ENCODE data around the gene MRPL21.

Gene MRPL21

GRCh38 chr11:68854273-68854958 is 49.2 kb downstream of the MRPL21 start:
- H3K27ac ChIP-seq = no peak overlapping the region
- no peak for TF ChIP-seq ZFX (IDR thresholded peaks at IDR 0.05)
- no peak for TF ChIP-seq CTCF (conservative IDR thresholded peaks at IDR 0.05)

- no peak overlapping the region for H3K27ac ChIP-seq
These were observed 51.0 kb downstream of the MRPL21 start for GRCh38 chr11:68852628-68853027.

GRCh38 chr11:68848429-68848828 is 55.2 kb downstream of the MRPL21 start:
- TF ChIP-seq CTCF (conservative IDR thresholded peaks at IDR 0.05) (no peak), ZFX (IDR thresholded peaks at IDR 0.05) (no peak)
- peak overlapping the region; percentile 43 for H3K27ac ChIP-seq

More at GRCh38 chr11:68852628-68853027, 51.0 kb downstream of the MRPL21 start:
- TF ChIP-seq CTCF (conservative IDR thresholded peaks at IDR 0.05) = no peak
- TF ChIP-seq ZFX (IDR thresholded peaks at IDR 0.05) = no peak

- TF ChIP-seq ZFX (IDR thresholded peaks at IDR 0.05) (no peak), CTCF (conservative IDR thresholded peaks at IDR 0.05) (no peak)
- peak overlapping the region; percentile 43 for H3K27ac ChIP-seq
These were observed 56.2 kb downstream of the MRPL21 start for GRCh38 chr11:68847395-68847794.

GRCh38 chr11:68845351-68846002 is 58.2 kb downstream of the MRPL21 start:
- TF ChIP-seq ZFX (IDR thresholded peaks at IDR 0.05) = no peak
- TF ChIP-seq CTCF (conservative IDR thresholded peaks at IDR 0.05) = no peak
- H3K27ac ChIP-seq = no peak overlapping the region

GRCh38 chr11:68844801-68845200 is 58.8 kb downstream of the MRPL21 start:
- TF ChIP-seq CTCF (conservative IDR thresholded peaks at IDR 0.05) (no peak), ZFX (IDR thresholded peaks at IDR 0.05) (no peak)
- H3K27ac ChIP-seq = no peak overlapping the region

- TF ChIP-seq CTCF (conservative IDR thresholded peaks at IDR 0.05) = no peak
- TF ChIP-seq ZFX (IDR thresholded peaks at IDR 0.05) = no peak
- peak overlapping the region; percentile 49 for H3K27ac ChIP-seq
These were observed 59.3 kb downstream of the MRPL21 start for GRCh38 chr11:68844376-68844775.

Measured in C4-2B (cell line).